ENCODE data around the gene CRYL1.

Gene CRYL1

DNA sequence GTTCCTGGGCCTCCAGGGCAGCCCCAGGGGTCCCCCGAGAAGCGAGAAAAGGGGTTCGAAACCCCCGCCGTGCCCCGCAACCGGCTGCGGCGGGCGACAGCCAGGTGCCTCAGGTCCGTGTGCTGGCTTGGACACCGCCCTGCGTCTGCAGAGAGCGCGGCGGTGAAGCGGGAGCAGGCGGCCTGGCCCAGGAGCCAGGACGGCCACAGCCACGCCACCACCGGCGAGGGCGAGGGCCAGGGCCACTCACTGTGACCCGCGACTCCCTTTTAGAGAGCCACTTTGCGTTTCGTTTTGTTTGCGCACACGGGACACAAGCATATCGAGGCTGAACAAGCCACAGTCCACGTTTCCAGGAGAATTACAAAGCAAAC, 110.4 kb downstream of the CRYL1 start:
- Histone ChIP-seq H3K36me3 (ENCODE audit: insufficient read depth, low read length) (no peaks in the 10 kb centered on the region), H3K27me3 (ENCODE audit: insufficient read depth, low read length) (no peaks in the 10 kb centered on the region), H2AFZ (ENCODE audit: low read depth, low read length) (no peak overlapping the region), H3K4me3 (ENCODE audit: low read length) (no peak overlapping the region), H3K9me3 (ENCODE audit: low read length) (no peaks in the 10 kb centered on the region), H3K4me1 (ENCODE audit: insufficient read depth, low read length) (no peaks in the 10 kb centered on the region)

DNA sequence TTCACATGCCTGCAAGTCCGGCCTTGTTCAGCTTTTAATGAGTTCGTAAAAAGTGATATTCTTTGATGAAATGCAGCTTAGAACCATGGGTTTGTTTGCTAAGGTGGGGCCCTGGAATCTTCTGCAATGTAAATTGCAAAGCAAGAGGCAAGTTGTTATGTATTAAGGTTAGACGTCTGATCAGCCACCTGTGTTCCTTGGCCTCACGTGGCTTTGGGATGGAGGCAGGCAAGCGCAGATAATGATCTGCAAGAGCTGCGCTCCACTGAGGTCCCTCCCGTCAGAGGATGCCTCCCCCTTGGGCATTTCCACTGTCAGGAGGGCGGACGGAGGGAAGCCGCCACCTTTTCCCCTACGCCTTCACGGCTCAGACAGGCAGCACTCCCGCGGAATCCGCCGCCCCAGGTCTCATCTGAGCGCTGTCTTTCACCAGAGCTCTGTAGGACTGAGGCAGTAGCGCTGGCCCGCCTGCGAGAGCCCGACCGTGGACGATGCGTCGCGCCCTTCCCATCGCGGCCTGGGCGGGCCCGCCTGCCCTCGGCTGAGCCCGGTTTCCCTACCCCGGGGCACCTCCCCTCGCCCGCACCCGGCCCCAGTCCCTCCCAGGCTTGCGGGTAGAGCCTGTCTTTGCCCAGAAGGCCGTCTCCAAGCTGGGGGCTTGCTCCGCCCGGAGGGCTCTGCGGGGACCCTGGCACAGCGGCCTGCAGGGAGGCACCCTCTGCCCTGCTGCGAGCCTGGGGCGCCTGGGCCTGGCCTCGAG, 110.9 kb downstream of the CRYL1 start:
- Histone ChIP-seq H3K36me3 (ENCODE audit: insufficient read depth, low read length) (no peaks in the 10 kb centered on the region), H2AFZ (ENCODE audit: low read depth, low read length) (no peak overlapping the region), H3K27me3 (ENCODE audit: insufficient read depth, low read length) (no peaks in the 10 kb centered on the region), H3K4me1 (ENCODE audit: insufficient read depth, low read length) (no peaks in the 10 kb centered on the region), H3K4me3 (ENCODE audit: low read length) (no peak overlapping the region), H3K9me3 (ENCODE audit: low read length) (no peaks in the 10 kb centered on the region)

DNA sequence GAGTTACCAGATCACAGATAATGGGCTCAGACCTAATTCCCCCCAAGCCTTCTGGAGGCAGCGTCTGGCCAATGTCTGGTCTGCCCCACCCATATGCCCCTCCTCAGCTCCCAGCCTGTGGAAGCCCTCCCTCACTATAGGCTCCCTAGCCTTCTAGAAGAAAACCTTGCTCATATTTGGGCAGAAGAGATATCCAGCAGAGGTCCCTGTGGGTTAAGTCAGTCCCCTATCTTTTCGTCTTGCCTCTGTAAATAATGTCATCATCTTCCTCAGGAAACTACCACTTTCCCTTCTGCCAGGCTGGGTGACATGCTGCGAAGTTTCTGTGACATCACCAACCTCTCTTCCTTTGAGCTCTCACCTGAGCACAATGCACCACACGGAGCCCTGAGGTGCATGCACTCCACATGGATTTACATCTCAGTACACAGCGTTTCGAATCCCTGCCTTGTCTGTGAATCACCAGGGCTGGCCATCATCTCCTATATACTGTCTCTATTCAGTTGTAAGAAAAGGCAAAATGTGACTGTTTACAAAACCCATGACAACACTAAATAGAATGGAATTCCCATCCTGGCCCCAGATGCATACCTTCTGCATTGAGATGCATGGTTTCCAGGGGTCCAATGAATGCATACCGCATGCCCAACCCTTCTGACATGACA, 112.8 kb downstream of the CRYL1 start:
- Histone ChIP-seq H3K36me3 (ENCODE audit: insufficient read depth, low read length) (no peaks in the 10 kb centered on the region), H3K4me3 (ENCODE audit: low read length) (no peak overlapping the region), H2AFZ (ENCODE audit: low read depth, low read length) (no peak overlapping the region), H3K9me3 (ENCODE audit: low read length) (no peaks in the 10 kb centered on the region), H3K27me3 (ENCODE audit: insufficient read depth, low read length) (no peaks in the 10 kb centered on the region), H3K4me1 (ENCODE audit: insufficient read depth, low read length) (no peaks in the 10 kb centered on the region)

DNA sequence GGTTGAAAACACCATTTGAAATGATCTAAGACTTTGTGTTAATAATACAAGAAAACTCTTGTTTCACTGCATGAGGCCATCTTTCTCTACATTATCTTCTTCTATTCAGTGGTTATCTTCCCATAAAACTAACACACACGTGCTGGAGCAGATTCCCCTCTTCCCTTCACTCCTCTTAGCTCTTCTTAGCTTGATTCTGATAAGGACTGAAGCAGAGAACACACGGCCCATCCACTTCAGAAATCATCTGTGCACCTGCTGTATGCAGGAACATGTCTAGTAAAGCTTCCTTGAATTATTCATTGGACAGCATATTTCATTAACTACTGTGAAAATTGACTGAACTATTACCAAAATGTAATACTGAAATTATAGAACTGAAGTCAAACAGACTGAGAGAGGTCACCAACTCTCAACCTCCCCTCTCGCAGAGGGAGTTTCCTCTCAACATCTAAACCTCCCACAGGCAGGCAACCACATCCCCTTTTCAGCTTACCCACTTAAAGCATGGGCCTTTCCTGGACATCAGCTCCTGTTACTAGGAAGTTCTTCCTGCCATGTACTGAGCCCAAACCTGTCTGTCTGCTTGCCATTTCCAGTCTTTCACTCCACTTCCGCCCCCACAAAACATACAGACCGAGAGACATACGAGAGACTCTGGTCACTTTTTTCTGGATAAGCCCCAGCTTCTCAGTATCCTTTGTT, 113.9 kb downstream of the CRYL1 start:
- Histone ChIP-seq H3K4me1 (ENCODE audit: insufficient read depth, low read length) (no peaks in the 10 kb centered on the region), H3K36me3 (ENCODE audit: insufficient read depth, low read length) (no peaks in the 10 kb centered on the region), H3K9me3 (ENCODE audit: low read length) (no peaks in the 10 kb centered on the region)

DNA sequence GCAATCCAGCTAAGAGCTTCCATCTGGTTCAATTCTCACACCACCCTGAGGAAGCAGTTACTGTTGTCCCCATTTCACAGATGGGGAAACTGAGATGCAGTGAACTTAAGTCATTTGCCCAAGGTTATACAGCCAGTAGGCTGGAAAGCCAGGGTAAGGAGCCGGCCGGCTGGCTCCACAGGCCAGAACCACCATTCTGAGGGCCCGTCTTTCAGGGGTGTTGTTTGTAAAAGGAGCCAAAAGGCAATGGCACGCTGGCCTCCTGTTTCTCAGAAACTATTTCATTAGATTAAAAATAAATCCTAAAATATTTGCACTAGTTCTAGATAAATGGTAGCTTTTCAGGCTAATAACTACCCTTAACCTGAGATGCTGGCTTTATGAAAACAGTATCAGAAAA, 114.9 kb downstream of the CRYL1 start:
- H3K4me3 ChIP-seq (ENCODE audit: low read length) = no peak overlapping the region
- no peaks in the 10 kb centered on the region for H3K4me1 ChIP-seq (ENCODE audit: insufficient read depth, low read length)
- H2AFZ ChIP-seq (ENCODE audit: low read depth, low read length) = no peak overlapping the region
- H3K27me3 ChIP-seq (ENCODE audit: insufficient read depth, low read length) = peaks cover 11% of the 10 kb centered on the region
- no peaks in the 10 kb centered on the region for H3K36me3 ChIP-seq (ENCODE audit: insufficient read depth, low read length)
- H3K9me3 ChIP-seq (ENCODE audit: low read length) = no peaks in the 10 kb centered on the region

More for the DNA sequence above, 113.9 kb downstream of the CRYL1 start:
- Histone ChIP-seq H2AFZ (ENCODE audit: low read depth, low read length) (no peak overlapping the region), H3K27me3 (ENCODE audit: insufficient read depth, low read length) (peaks cover 3% of the 10 kb centered on the region), H3K4me3 (ENCODE audit: low read length) (no peak overlapping the region)

DNA sequence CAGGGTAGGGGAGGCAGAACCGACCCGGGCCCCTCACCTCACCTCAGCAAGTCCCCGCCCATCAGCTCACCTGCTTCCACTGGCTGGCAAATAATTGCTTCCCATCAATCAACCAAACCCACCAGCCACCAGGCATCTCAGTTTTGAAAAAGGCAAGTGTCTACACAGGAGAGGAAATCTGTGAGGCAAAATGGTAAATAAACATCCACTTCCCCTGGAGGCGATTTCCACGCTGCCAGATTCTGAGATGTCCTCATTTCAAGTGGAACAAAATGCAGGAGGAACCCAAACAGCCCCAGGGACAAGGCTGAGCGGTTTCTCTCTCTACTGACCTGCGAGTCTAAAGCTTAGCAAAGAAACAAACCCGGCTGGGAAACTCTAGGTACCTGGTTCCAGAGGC, 117.5 kb downstream of the CRYL1 start:
- Histone ChIP-seq H3K27me3 (ENCODE audit: insufficient read depth, low read length) (peaks cover 16% of the 10 kb centered on the region), H2AFZ (ENCODE audit: low read depth, low read length) (no peak overlapping the region), H3K36me3 (ENCODE audit: insufficient read depth, low read length) (no peaks in the 10 kb centered on the region), H3K9me3 (ENCODE audit: low read length) (no peaks in the 10 kb centered on the region), H3K4me3 (ENCODE audit: low read length) (no peak overlapping the region), H3K4me1 (ENCODE audit: insufficient read depth, low read length) (no peaks in the 10 kb centered on the region)

DNA sequence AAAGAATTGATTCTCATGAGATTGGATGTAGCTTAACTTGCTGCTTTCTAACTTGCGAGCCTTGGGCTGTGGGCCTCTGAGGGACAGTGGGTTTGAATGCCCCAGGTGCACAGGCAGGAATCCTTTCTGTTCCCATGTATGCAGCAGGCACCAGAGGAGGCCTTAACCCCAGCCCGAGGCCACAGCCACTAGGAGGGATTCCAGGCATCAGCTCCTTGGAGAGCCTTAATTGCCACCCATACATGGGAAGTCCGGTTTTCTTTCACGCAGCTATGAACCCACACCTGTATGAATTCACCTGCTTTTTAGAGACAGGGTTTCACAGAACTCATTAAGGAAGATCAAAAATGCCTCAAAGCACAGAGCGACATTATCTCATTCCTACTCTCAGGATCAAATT, 117.9 kb downstream of the CRYL1 start:
- H3K36me3 ChIP-seq (ENCODE audit: insufficient read depth, low read length) = no peaks in the 10 kb centered on the region
- no peaks in the 10 kb centered on the region for H3K4me1 ChIP-seq (ENCODE audit: insufficient read depth, low read length)
- no peaks in the 10 kb centered on the region for H3K9me3 ChIP-seq (ENCODE audit: low read length)
- H3K4me3 ChIP-seq (ENCODE audit: low read length) = no peak overlapping the region
- H2AFZ ChIP-seq (ENCODE audit: low read depth, low read length) = no peak overlapping the region
- peaks cover 16% of the 10 kb centered on the region for H3K27me3 ChIP-seq (ENCODE audit: insufficient read depth, low read length)

DNA sequence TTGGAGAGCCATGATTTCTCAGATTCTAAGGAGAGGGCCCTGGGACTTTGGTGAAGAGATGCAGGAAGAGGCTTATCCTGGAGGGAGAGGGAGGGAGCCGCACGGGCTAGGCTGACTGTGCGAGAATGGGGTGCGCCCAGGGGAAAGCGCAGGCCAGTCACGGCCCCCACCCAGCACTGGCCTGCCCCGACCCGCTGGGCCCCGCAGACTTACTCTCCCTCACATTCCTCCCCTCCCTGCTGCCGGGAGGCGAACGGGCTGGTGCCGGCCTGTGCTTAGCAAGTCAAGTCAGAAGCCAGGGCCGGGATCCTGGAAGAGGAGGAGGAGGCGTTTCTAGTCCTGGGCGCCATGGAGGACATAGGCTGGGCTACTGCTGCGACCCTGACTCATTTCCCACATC, 120.0 kb downstream of the CRYL1 start:
- H3K9me3 ChIP-seq (ENCODE audit: low read length) = no peaks in the 10 kb centered on the region
- H3K36me3 ChIP-seq (ENCODE audit: insufficient read depth, low read length) = no peaks in the 10 kb centered on the region
- no peaks in the 10 kb centered on the region for H3K4me1 ChIP-seq (ENCODE audit: insufficient read depth, low read length)
- no peak overlapping the region for H3K4me3 ChIP-seq (ENCODE audit: low read length)
- H2AFZ ChIP-seq (ENCODE audit: low read depth, low read length) = no peak overlapping the region
- peaks cover 19% of the 10 kb centered on the region for H3K27me3 ChIP-seq (ENCODE audit: insufficient read depth, low read length)

DNA sequence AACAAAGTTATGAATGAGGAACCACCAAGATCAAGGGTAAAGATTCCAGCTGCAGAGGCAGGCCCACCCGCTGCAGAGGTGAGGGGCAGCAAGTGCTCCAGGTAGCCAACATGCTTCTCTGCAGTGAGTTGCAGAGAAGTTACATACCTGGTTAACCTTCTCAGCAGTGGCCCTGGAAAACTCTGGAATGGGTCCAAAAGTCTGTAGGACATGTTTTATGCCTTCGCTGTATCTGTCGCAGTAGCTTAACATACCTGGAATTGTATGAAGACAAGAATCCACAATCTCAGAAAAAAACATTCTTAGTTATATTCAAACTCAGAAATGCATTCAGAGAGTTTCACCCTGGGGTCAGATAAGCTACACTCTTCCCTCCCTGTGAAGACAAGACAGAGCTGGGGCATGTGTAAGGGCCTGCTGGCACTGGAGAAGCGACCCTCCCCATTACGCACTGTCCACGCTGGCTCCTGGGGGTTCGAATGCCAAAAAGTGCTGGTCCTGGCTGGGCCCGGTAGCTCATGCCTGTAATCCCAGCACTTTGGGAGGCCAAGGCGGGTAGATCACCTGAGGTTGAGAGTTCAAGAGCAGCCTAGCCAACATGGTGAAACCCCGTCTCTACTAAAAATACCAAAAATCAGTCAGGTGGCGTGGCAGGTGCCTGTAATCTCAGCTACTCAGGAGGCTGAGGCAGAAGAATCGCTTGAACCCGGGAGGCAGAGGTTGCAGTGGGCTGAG, 121.0 kb downstream of the CRYL1 start:
- no peaks in the 10 kb centered on the region for H3K4me1 ChIP-seq (ENCODE audit: insufficient read depth, low read length)
- H3K27me3 ChIP-seq (ENCODE audit: insufficient read depth, low read length) = peaks cover 19% of the 10 kb centered on the region
- no peaks in the 10 kb centered on the region for H3K36me3 ChIP-seq (ENCODE audit: insufficient read depth, low read length)
- no peak overlapping the region for H2AFZ ChIP-seq (ENCODE audit: low read depth, low read length)
- no peaks in the 10 kb centered on the region for H3K9me3 ChIP-seq (ENCODE audit: low read length)
- H3K4me3 ChIP-seq (ENCODE audit: low read length) = no peak overlapping the region

DNA sequence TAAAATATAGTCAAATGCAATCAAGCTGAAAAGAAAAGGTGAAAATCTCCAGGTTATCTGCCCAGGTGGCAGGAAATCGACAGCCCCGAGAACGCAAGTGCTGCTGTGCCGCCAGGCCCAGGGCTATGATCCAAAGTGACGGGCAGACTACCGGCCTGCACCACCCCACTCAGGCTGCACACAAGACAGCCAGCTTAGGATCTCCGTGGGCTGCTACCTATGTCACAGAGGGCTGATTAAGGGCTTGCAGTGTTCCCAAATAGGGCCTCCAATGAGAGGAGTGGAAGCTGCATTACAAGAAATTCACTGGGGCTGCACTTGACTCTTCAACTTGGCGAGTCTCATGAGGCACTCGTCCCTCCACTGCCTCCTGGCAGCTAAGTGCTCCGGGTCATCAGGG, 121.8 kb downstream of the CRYL1 start:
- Histone ChIP-seq H3K9me3 (ENCODE audit: low read length) (no peaks in the 10 kb centered on the region), H3K27me3 (ENCODE audit: insufficient read depth, low read length) (peaks cover 19% of the 10 kb centered on the region), H3K4me3 (ENCODE audit: low read length) (no peak overlapping the region), H3K4me1 (ENCODE audit: insufficient read depth, low read length) (no peaks in the 10 kb centered on the region), H2AFZ (ENCODE audit: low read depth, low read length) (no peak overlapping the region), H3K36me3 (ENCODE audit: insufficient read depth, low read length) (no peaks in the 10 kb centered on the region)

DNA sequence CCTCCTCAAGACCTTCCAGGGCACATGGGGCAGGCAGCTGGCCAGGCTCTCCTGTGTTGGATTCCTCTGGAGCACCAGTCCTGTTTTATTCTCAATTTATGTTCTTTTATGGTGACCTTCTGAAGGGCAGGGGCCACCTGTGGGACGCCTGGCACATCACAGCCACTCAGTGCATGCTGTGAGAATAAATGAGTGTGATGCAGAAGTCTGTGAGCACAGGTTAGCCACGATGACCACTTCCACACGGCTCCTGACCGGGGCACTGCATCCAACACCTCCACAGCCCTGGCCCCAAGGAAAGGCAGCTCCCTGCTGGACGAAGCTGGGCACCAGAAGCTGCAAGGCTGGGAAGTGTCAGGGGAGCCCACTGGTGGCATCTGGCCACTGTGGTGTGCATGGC, 122.8 kb downstream of the CRYL1 start:
- H3K36me3 ChIP-seq (ENCODE audit: insufficient read depth, low read length) = no peaks in the 10 kb centered on the region
- H3K9me3 ChIP-seq (ENCODE audit: low read length) = no peaks in the 10 kb centered on the region
- no peak overlapping the region for H2AFZ ChIP-seq (ENCODE audit: low read depth, low read length)
- H3K27me3 ChIP-seq (ENCODE audit: insufficient read depth, low read length) = peaks cover 19% of the 10 kb centered on the region
- H3K4me3 ChIP-seq (ENCODE audit: low read length) = no peak overlapping the region
- no peaks in the 10 kb centered on the region for H3K4me1 ChIP-seq (ENCODE audit: insufficient read depth, low read length)

DNA sequence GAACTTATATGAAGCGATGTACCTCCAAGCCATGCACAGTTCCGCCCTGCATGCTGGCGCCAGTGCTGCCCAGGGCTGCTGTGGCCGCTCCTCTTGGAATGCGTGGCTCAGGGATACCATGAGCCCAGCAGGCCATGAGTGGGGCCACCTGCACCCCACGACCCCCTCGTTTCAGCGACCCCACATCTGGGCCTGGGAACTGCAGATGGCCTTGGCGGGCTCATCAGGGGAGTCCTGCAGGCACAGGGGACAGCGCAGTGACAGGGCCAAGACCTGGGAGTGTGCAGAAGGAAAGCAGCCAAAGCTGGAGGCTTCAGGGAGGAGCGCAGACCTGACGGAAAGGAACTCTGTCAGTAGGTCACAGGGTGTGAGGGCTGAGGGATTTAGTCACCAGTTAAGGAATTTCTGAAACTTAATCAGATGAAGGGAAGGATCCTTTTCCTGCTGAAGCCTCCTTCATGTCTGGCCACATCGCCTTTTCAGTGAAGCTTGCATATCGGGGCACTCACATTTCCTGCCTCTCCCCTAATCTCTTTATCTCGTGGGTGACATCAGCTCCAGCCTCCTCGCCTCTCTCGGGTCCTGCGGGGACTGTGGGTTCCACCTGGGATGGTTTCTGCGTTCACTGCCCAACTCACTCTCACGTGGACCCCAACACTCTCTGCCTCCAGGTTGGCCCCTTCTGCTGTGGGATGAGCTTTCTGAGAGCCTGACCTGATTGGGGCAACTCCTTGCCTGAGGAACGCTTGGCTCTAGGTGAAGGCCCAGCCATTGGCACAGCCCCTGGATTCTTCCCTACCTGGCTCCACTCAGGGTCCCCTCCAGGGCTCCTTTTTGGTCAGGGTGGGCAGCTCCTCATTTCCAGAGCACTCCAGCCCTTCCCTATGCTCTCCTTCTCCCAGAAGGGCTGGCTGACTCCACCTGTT, 123.5 kb downstream of the CRYL1 start:
- H3K4me3 ChIP-seq (ENCODE audit: low read length) = no peak overlapping the region
- peaks cover 18% of the 10 kb centered on the region for H3K27me3 ChIP-seq (ENCODE audit: insufficient read depth, low read length)
- H3K9me3 ChIP-seq (ENCODE audit: low read length) = no peaks in the 10 kb centered on the region
- H2AFZ ChIP-seq (ENCODE audit: low read depth, low read length) = no peak overlapping the region
- H3K4me1 ChIP-seq (ENCODE audit: insufficient read depth, low read length) = no peaks in the 10 kb centered on the region
- no peaks in the 10 kb centered on the region for H3K36me3 ChIP-seq (ENCODE audit: insufficient read depth, low read length)

Measured in neuron (in vitro differentiated cells).